HG03045 (cell line): ENCODE results near the gene ARMC9.
"Not testable (repeated sequence)": the region's sequence is repeated elsewhere in the genome, so short reads cannot be mapped to it uniquely, and the experiment has no call there.

Experiments used
- ATAC-seq: cut with Tn5 transposase; IDR thresholded peaks from one replicate; pipeline ENCODE4 v1.9.1; 2021; ENCODE audit warnings: mild to moderate bottlenecking, moderate library complexity; ENCODE audit not compliant: unreplicated experiment

The ARMC9 gene

GRCh38 chr2:231182513-231182899, 15.9 kb upstream of the ARMC9 start:
- ATAC-seq, result no peak

- ATAC-seq, result no peak
Measured at GRCh38 chr2:231183851-231184250, 14.6 kb upstream of the ARMC9 start.

- no peak for ATAC-seq
Measured at GRCh38 chr2:231184319-231184718, 14.1 kb upstream of the ARMC9 start.

GRCh38 chr2:231185050-231185725, 13.2 kb upstream of the ARMC9 start:
- ATAC-seq, result no peak

- ATAC-seq, result no peak
Measured at GRCh38 chr2:231185886-231186285, 12.5 kb upstream of the ARMC9 start.

GRCh38 chr2:231186325-231186724, 12.1 kb upstream of the ARMC9 start:
- no peak for ATAC-seq

GRCh38 chr2:231187736-231188505, 10.5 kb upstream of the ARMC9 start:
- ATAC-seq, result no peak

GRCh38 chr2:231188506-231189170, 9.8 kb upstream of the ARMC9 start:
- no peak for ATAC-seq

GRCh38 chr2:231189171-231189530, 9.3 kb upstream of the ARMC9 start:
- ATAC-seq, result no peak

- ATAC-seq, result no peak
Measured at GRCh38 chr2:231189571-231190495, 8.6 kb upstream of the ARMC9 start.

- ATAC-seq, result no peak
Measured at GRCh38 chr2:231190531-231191197, 7.8 kb upstream of the ARMC9 start.

GRCh38 chr2:231191896-231192872, 6.2 kb upstream of the ARMC9 start:
- no peak for ATAC-seq

GRCh38 chr2:231193216-231193615, 5.2 kb upstream of the ARMC9 start:
- ATAC-seq, result no peak

GRCh38 chr2:231196592-231196991, 1.8 kb upstream of the ARMC9 start:
- ATAC-seq, result no peak

- ATAC-seq, result not testable (repeated sequence)
Measured at GRCh38 chr2:231197196-231197595, 1.2 kb upstream of the ARMC9 start.

- ATAC-seq, result no peak
Measured at GRCh38 chr2:231197706-231198290, 633 bp upstream of the ARMC9 start.

- ATAC-seq, result no peak
Measured at GRCh38 chr2:231199219-231199618, 788 bp downstream of the ARMC9 start.

- no peak for ATAC-seq
Measured at GRCh38 chr2:231200805-231201474, 2.5 kb downstream of the ARMC9 start.
